Loucy (cell line): Measurements from ENCODE around the gene CELF4.
"Not testable (repeated sequence)": the region's sequence is repeated elsewhere in the genome, so short reads cannot be mapped to it uniquely, and the experiment has no call there.

Experiments used
- H2AFZ ChIP-seq: fragments of 200-600 bp; sonication (generic); 2 replicates; pipeline ENCODE4 v1.6.0; 2016; ENCODE audit warnings: antibody characterized with exemption, mild to moderate bottlenecking, low read length, moderate library complexity
- H3F3A ChIP-seq: fragments of 200-600 bp; 2 replicates; pipeline ENCODE4 v1.6.0; 2016; ENCODE audit warnings: antibody characterized with exemption, low read depth, mild to moderate bottlenecking
- H3K27me3 ChIP-seq: fragments of 200-600 bp; sonication (generic); 2 replicates; pipeline ENCODE4 v1.6.1; 2014; ENCODE audit warnings: low read length, mild to moderate bottlenecking; ENCODE audit not compliant: insufficient read depth, poor library complexity, severe bottlenecking
- H3K36me3 ChIP-seq: fragments of 200-600 bp; sonication (generic); 2 replicates; pipeline ENCODE4 v1.6.1; 2016; ENCODE audit warnings: low read length; ENCODE audit not compliant: insufficient read depth
- H3K4me1 ChIP-seq: fragments of 200-600 bp; sonication (generic); 2 replicates; pipeline ENCODE4 v1.5.1; 2014; ENCODE audit warnings: low read length, mild to moderate bottlenecking; ENCODE audit not compliant: insufficient read depth, poor library complexity, severe bottlenecking
- H3K4me2 ChIP-seq: fragments of 200-600 bp; sonication (generic); 2 replicates; pipeline ENCODE4 v1.6.0; 2014; ENCODE audit warnings: antibody characterized with exemption, low read length, low read depth, mild to moderate bottlenecking; ENCODE audit not compliant: poor library complexity, severe bottlenecking
- H3K4me3 ChIP-seq: fragments of 200-600 bp; sonication (generic); 2 replicates; pipeline ENCODE4 v1.5.1; 2014; ENCODE audit warnings: low read length, mild to moderate bottlenecking, mixed read lengths; ENCODE audit not compliant: poor library complexity, severe bottlenecking
- H3K79me2 ChIP-seq: fragments of 200-600 bp; sonication (generic); 2 replicates; pipeline ENCODE4 v1.6.1; 2014; ENCODE audit warnings: low read length; ENCODE audit not compliant: insufficient read depth
- H3K9ac ChIP-seq: fragments of 200-600 bp; sonication (generic); 2 replicates; pipeline ENCODE4 v1.6.0; 2014; ENCODE audit warnings: mild to moderate bottlenecking, low read depth, low read length, moderate library complexity; ENCODE audit not compliant: poor library complexity, severe bottlenecking
- H3K9me2 ChIP-seq: fragments of 200-600 bp; sonication (generic); replicated peaks from 2 replicates; pipeline ENCODE4 v1.6.1; 2016; ENCODE audit warnings: low read depth, low read length, mixed read lengths
- H3K9me3 ChIP-seq: fragments of 200-600 bp; sonication (generic); 2 replicates; pipeline ENCODE4 v1.6.1; 2014; ENCODE audit warnings: mild to moderate bottlenecking, antibody characterized with exemption, low read length, low read depth; ENCODE audit not compliant: insufficient read depth
- H4K20me1 ChIP-seq: fragments of 200-600 bp; sonication (generic); 2 replicates; pipeline ENCODE4 v1.6.0; 2014; ENCODE audit warnings: antibody characterized with exemption, low read length, mild to moderate bottlenecking; ENCODE audit not compliant: insufficient read depth, poor library complexity, severe bottlenecking
- EZH2phosphoT487 ChIP-seq: fragments of 200-600 bp; IDR thresholded peaks from 2 replicates; pipeline ENCODE4 v1.6.1; 2018; ENCODE audit warnings: antibody characterized with exemption, mild to moderate bottlenecking, moderate library complexity, borderline replicate concordance
- TF ChIP-seq, protein P1 (sequence below): fragments of 200-600 bp; sonication (generic); conservative IDR thresholded peaks from 2 replicates; pipeline ENCODE4 v1.5.1; 2014; ENCODE audit warnings: mild to moderate bottlenecking, antibody characterized with exemption, low read length

CELF4 gene

DNA sequence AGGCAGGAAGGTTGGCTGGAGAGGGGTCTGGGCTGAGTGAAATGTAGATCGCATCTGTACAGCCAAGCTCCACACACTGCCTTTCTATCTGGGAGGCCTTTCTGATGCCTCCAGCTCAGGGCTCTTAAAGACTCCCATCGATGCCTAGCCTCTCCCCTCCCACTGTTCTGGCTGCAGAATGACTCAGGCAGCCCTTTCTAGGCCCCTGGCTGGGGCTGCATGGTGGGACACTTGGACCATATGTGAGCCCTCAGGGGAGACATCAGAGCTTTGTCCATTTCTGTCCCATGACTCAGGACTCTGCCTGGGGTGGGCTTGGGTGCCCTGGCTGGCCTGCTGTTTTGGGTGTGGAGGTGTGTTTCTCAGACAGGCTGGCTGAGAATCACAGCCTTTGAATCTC, 101.3 kb downstream of the CELF4 start:
- H3K4me3 ChIP-seq = no peak overlapping the region
- no peak overlapping the region for H3K9ac ChIP-seq
- no peaks in the 10 kb centered on the region for H3K36me3 ChIP-seq
- no peak overlapping the region for H3K4me2 ChIP-seq
- H3K9me3 ChIP-seq = no peaks in the 10 kb centered on the region
- H4K20me1 ChIP-seq = no peaks in the 10 kb centered on the region
- no peak overlapping the region for H2AFZ ChIP-seq
- TF ChIP-seq, protein P1, sequence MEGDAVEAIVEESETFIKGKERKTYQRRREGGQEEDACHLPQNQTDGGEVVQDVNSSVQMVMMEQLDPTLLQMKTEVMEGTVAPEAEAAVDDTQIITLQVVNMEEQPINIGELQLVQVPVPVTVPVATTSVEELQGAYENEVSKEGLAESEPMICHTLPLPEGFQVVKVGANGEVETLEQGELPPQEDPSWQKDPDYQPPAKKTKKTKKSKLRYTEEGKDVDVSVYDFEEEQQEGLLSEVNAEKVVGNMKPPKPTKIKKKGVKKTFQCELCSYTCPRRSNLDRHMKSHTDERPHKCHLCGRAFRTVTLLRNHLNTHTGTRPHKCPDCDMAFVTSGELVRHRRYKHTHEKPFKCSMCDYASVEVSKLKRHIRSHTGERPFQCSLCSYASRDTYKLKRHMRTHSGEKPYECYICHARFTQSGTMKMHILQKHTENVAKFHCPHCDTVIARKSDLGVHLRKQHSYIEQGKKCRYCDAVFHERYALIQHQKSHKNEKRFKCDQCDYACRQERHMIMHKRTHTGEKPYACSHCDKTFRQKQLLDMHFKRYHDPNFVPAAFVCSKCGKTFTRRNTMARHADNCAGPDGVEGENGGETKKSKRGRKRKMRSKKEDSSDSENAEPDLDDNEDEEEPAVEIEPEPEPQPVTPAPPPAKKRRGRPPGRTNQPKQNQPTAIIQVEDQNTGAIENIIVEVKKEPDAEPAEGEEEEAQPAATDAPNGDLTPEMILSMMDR = no peak
- no peak for TF ChIP-seq EZH2phosphoT487
- H3F3A ChIP-seq = no peaks in the 10 kb centered on the region
- no peaks in the 10 kb centered on the region for H3K4me1 ChIP-seq
- no peaks in the 10 kb centered on the region for H3K9me2 ChIP-seq
- no peaks in the 10 kb centered on the region for H3K79me2 ChIP-seq
- H3K27me3 ChIP-seq = no peaks in the 10 kb centered on the region

DNA sequence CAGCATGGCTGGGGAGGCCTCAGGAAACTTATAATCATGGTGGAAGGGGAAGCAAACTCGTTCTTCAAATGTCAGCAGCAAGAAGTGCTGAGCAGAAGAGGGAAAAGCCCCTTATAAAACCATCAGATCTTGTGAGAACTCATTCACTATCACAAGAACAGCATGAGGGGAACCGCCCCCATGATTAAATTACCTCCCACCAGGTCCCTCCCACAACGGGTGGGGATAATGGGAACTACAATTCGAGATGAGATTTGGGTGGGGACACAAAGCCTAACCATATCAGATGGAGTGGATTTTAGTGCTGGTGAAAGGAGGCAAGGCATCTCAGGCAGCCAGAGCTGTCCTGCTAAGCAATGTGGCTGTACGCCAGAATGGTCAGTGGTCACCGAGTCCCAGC, 104.3 kb downstream of the CELF4 start:
- H3K4me3 ChIP-seq, H3K4me2 ChIP-seq, H3K9ac ChIP-seq, H3K27me3 ChIP-seq, H3K4me1 ChIP-seq, H4K20me1 ChIP-seq, H3K9me2 ChIP-seq, H2AFZ ChIP-seq, H3K9me3 ChIP-seq, H3K36me3 ChIP-seq, H3F3A ChIP-seq, H3K79me2 ChIP-seq: not testable (repeated sequence)

DNA sequence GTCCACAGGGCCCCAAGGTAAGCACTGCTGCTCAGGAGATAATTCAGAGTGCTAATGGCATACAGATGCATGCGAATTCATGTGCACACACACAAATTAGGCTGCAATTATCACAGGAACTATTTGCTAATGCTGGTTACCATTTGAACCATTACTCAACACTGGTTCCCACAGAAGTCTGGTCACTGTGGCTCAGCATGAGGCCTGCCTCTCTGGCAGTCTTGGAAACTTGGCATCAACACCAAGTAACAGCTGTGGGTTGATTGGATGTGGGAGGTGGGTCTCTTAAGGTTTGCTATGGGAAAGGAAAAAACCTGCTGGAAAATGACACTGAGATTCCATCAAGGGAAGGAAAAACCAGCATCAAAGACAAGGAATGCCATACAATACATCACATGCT, 105.0 kb downstream of the CELF4 start:
- Histone ChIP-seq H3K9me3 (no peaks in the 10 kb centered on the region), H2AFZ (no peak overlapping the region), H3F3A (no peaks in the 10 kb centered on the region), H3K9me2 (no peaks in the 10 kb centered on the region), H3K4me2 (no peak overlapping the region), H3K9ac (no peak overlapping the region), H3K4me3 (no peak overlapping the region), H3K36me3 (no peaks in the 10 kb centered on the region), H3K79me2 (no peaks in the 10 kb centered on the region), H3K27me3 (no peaks in the 10 kb centered on the region), H4K20me1 (no peaks in the 10 kb centered on the region), H3K4me1 (no peaks in the 10 kb centered on the region)
- TF ChIP-seq EZH2phosphoT487 = no peak
- TF ChIP-seq, protein P1 = no peak

DNA sequence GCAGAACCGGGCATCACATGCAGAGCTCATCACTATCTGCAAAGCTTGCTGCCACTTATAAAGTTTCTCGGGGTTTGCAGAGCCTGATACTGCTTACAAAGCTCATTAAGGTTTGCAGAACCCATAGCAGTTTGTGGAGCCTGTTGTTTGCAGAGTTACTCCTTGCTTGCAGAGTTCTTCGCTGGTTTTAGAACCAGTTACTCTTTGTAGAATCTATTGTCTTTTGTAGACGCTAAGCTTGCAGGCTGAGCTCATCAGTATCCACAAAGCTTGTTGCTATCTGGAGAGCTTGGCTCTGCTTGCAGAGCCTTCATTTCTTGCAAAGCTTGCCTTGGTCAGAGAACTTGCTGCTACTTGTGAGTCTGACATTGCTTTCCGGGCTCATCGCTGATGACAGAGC, 106.9 kb downstream of the CELF4 start:
- Histone ChIP-seq H3K79me2 (no peaks in the 10 kb centered on the region), H3K4me2 (no peak overlapping the region), H3K27me3 (no peaks in the 10 kb centered on the region), H3F3A (no peaks in the 10 kb centered on the region), H3K9me2 (no peaks in the 10 kb centered on the region), H4K20me1 (no peaks in the 10 kb centered on the region), H3K9ac (no peak overlapping the region), H3K4me1 (no peaks in the 10 kb centered on the region), H2AFZ (no peak overlapping the region), H3K36me3 (no peaks in the 10 kb centered on the region), H3K9me3 (no peaks in the 10 kb centered on the region), H3K4me3 (no peak overlapping the region)
- no peak for TF ChIP-seq EZH2phosphoT487
- TF ChIP-seq, protein P1 = no peak
